GM18909 (cell line): Measurements from ENCODE around the gene SORCS3.
"Not testable (repeated sequence)": the region's sequence is repeated elsewhere in the genome, so short reads cannot be mapped to it uniquely, and the experiment has no call there.

Experiments used
- ATAC-seq: cut with Tn5 transposase; IDR thresholded peaks from one replicate; pipeline ENCODE4 v1.9.1; 2021; ENCODE audit warnings: mild to moderate bottlenecking; ENCODE audit not compliant: unreplicated experiment, poor library complexity

The SORCS3 gene

GRCh38 chr10:104688251-104689042 is 47.4 kb downstream of the SORCS3 start:
- ATAC-seq, result no peak

- ATAC-seq, result no peak
These were observed 48.0 kb downstream of the SORCS3 start for GRCh38 chr10:104689105-104689504.

GRCh38 chr10:104689547-104689946 is 48.5 kb downstream of the SORCS3 start:
- ATAC-seq, result no peak

GRCh38 chr10:104690101-104690500 is 49.0 kb downstream of the SORCS3 start:
- no peak for ATAC-seq

GRCh38 chr10:104690959-104691358 is 49.9 kb downstream of the SORCS3 start:
- ATAC-seq, result no peak

- no peak for ATAC-seq
These were observed 53.0 kb downstream of the SORCS3 start for GRCh38 chr10:104694074-104694473.

- ATAC-seq, result not testable (repeated sequence)
These were observed 62.2 kb downstream of the SORCS3 start for GRCh38 chr10:104703262-104703661.

- ATAC-seq, result no peak
These were observed 65.8 kb downstream of the SORCS3 start for GRCh38 chr10:104706886-104707285.

- ATAC-seq, result no peak
These were observed 66.7 kb downstream of the SORCS3 start for GRCh38 chr10:104707602-104708459.

GRCh38 chr10:104711302-104711721 is 70.2 kb downstream of the SORCS3 start:
- ATAC-seq, result no peak

GRCh38 chr10:104730593-104730992 is 89.5 kb downstream of the SORCS3 start:
- not testable (repeated sequence) for ATAC-seq

- ATAC-seq, result no peak
These were observed 90.1 kb downstream of the SORCS3 start for GRCh38 chr10:104731192-104731591.

- no peak for ATAC-seq
These were observed 91.1 kb downstream of the SORCS3 start for GRCh38 chr10:104732222-104732621.

GRCh38 chr10:104734433-104734832 is 93.3 kb downstream of the SORCS3 start:
- no peak for ATAC-seq

- no peak for ATAC-seq
These were observed 94.1 kb downstream of the SORCS3 start for GRCh38 chr10:104735036-104735756.

GRCh38 chr10:104735757-104736391 is 94.8 kb downstream of the SORCS3 start:
- ATAC-seq, result no peak

GRCh38 chr10:104741127-104741526 is 100.0 kb downstream of the SORCS3 start:
- no peak for ATAC-seq

- no peak for ATAC-seq
These were observed 103.0 kb downstream of the SORCS3 start for GRCh38 chr10:104744052-104744451.

GRCh38 chr10:104750291-104750690 is 109.2 kb downstream of the SORCS3 start:
- no peak for ATAC-seq

GRCh38 chr10:104762793-104763192 is 121.7 kb downstream of the SORCS3 start:
- no peak for ATAC-seq
